Suprapubic skin (tissue), 3 donors: ENCODE results near the gene AUTS2.

ENCODE experiments used
- POLR2AphosphoS5 ChIP-seq, 3 donors: sonication (generic); formaldehyde crosslinking; IDR thresholded peaks; one replicate each; pipeline ENCODE4 v1.6.1; 2017; ENCODE audit warnings: antibody characterized with exemption in 3 of 3
- TF ChIP-seq, protein P1 (sequence below), 2 donors: fragments of 200-600 bp in 1 of 2; fragments of 450-650 bp in 1 of 2; sonication (generic) in 1 of 2; IDR thresholded peaks; one replicate each; pipeline ENCODE4 v1.5.1; 2016 to 2019; ENCODE audit warnings: antibody characterized with exemption in 2 of 2, mild to moderate bottlenecking in 1 of 2, moderate library complexity in 1 of 2

DNA sequence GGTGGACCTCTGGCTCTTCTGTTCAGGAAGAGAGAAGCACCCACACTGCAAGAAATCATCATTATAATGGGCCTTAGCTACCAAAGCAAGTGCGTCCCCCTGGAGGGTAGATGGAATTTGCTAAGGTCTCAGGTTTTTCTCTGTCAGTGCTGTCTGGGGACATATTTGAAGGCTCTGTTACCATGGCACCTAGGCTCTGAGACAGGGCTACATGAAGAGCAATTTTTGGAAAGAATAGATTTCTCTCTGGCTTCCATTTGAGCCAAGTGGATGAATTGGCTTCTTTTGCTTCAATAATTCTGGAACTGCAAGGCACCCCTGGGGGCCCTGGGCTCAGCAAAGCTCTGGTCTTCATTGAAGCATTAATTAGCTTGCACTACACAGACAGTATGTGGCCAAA, 1184.5 kb downstream of the AUTS2 start:
- no peak for TF ChIP-seq POLR2AphosphoS5 (IDR thresholded peaks at IDR 0.05)
- TF ChIP-seq, protein P1, sequence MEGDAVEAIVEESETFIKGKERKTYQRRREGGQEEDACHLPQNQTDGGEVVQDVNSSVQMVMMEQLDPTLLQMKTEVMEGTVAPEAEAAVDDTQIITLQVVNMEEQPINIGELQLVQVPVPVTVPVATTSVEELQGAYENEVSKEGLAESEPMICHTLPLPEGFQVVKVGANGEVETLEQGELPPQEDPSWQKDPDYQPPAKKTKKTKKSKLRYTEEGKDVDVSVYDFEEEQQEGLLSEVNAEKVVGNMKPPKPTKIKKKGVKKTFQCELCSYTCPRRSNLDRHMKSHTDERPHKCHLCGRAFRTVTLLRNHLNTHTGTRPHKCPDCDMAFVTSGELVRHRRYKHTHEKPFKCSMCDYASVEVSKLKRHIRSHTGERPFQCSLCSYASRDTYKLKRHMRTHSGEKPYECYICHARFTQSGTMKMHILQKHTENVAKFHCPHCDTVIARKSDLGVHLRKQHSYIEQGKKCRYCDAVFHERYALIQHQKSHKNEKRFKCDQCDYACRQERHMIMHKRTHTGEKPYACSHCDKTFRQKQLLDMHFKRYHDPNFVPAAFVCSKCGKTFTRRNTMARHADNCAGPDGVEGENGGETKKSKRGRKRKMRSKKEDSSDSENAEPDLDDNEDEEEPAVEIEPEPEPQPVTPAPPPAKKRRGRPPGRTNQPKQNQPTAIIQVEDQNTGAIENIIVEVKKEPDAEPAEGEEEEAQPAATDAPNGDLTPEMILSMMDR (IDR thresholded peaks at IDR 0.05) = no peak
